DOHH2 (cell line): ENCODE data around the gene HASPIN.

Source experiments
- CTCF ChIP-seq: fragments of 200-600 bp; sonication (generic); IDR thresholded peaks from one replicate; pipeline ENCODE4 v1.5.1; 2014; ENCODE audit warnings: antibody characterized with exemption, mild to moderate bottlenecking, low read depth, low read length; ENCODE audit not compliant: poor library complexity, severe bottlenecking
- EZH2phosphoT487 ChIP-seq: fragments of 200-600 bp; sonication (generic); IDR thresholded peaks from 2 replicates; pipeline ENCODE4 v1.6.1; 2017; ENCODE audit warnings: borderline replicate concordance, mild to moderate bottlenecking, antibody characterized with exemption, low read length, moderate library complexity, mixed read lengths

DNA sequence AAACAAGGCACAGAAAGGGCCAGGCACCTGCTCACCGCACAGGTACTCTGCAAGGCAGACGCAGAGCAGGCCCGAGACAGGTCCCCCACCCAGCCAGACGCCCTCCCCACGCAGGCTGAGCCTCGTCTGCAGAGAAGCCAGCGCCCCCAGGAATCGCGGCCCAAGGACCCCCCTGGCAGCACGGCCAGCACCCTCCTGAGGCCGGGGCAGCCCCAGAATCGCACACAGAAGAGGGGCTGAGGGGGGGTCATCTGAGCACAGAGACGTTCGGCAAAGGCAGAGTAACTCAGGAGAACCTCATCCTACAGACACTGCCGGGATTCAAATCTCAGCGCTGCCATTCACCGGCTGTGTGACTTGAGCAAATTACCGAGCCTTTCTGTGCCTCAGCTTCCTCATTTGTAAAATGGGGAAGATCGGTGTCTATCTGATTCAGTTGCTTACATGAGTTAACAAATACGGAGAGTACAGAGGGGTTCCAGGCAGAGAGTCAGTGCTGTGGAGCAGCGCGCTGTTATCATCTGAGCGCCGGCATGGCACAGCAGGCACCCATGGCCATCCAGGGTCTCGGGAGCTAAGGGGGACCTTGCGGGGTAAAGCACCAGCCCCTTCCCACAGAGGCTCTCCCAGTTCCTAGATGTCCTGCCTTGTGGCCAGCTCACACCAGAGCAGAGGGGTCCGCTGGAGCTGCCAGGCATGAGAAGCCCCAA is 44.7 kb upstream of the HASPIN start:
- TF ChIP-seq CTCF (no peak), EZH2phosphoT487 (no peak)
